ENCODE results near the gene CABCOCO1. TPM values are rescaled to one million over a fixed set of nuclear protein-coding genes. Genes with fewer than 3 reads are reported as not detected.
A peak's percentile ranks its signal among the peaks of the same experiment; 100 is the strongest.

The CABCOCO1 gene
- total and polyA plus RNA-seq, 9 of the 15 experiments (the other 6 are each of a cell fraction or from before 2014, with no cell fraction given), result 0.04 TPM; not detected in 8

DNA sequence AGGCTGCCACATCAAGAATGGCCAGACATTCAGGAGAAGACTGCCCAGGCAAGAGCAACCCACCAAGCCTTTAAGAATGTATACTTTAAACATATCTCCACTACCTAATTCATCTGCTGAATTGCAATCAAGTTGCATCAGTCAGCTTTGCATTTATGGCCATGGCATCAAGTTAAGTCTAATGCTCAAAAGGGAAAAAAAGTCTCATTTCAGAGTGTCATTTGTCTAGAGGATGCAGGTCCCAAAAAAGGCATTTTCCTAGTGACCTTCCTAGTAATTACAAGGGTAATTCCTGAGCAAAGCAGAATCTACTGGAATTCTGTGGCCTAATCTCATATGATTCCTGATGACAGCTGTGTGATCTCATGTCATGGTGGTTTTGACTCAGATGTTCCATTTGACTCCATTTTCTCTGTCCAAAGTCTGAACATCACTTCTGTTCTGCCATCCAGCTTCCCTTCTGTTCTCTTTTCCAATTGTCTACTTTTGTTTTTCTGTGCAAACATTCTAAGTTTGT is 7.3 kb upstream of the CABCOCO1 start (continued):
- no peak for TF ChIP-seq POLR2AphosphoS5 (IDR thresholded peaks at IDR 0.05; ENCODE audit: control insufficient read depth, insufficient read depth, low read depth, low read length)
- TF ChIP-seq, protein P1, sequence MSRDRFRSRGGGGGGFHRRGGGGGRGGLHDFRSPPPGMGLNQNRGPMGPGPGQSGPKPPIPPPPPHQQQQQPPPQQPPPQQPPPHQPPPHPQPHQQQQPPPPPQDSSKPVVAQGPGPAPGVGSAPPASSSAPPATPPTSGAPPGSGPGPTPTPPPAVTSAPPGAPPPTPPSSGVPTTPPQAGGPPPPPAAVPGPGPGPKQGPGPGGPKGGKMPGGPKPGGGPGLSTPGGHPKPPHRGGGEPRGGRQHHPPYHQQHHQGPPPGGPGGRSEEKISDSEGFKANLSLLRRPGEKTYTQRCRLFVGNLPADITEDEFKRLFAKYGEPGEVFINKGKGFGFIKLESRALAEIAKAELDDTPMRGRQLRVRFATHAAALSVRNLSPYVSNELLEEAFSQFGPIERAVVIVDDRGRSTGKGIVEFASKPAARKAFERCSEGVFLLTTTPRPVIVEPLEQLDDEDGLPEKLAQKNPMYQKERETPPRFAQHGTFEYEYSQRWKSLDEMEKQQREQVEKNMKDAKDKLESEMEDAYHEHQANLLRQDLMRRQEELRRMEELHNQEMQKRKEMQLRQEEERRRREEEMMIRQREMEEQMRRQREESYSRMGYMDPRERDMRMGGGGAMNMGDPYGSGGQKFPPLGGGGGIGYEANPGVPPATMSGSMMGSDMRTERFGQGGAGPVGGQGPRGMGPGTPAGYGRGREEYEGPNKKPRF (IDR thresholded peaks at IDR 0.05; ENCODE audit: low read depth, low read length), result no peak
- TF ChIP-seq SAP30 (IDR thresholded peaks at IDR 0.05; ENCODE audit: borderline replicate concordance, insufficient read depth, low read depth, low read length, poor library complexity, severe bottlenecking), result no peak
- TF ChIP-seq POLR2H (tag; IDR thresholded peaks at IDR 0.05; ENCODE audit: low read depth), result 0 out of 2 replicates have a peak, but pooled peaks have one; percentile 13
- no peak for TF ChIP-seq ZNF764 (CRISPR knock-in tag; IDR thresholded peaks at IDR 0.05; ENCODE audit: low read depth)
- TF ChIP-seq MNT (conservative IDR thresholded peaks at IDR 0.05), result no peak
- TF ChIP-seq ZNF445 (CRISPR knock-in tag; IDR thresholded peaks at IDR 0.05; ENCODE audit: low read depth), result no peak
- TF ChIP-seq ZBTB2 (IDR thresholded peaks at IDR 0.05), result no peak
- TF ChIP-seq ZZZ3 (IDR thresholded peaks at IDR 0.05), result no peak
- TF ChIP-seq MTA3 (IDR thresholded peaks at IDR 0.05; ENCODE audit: borderline replicate concordance), result no peak
- TF ChIP-seq POLR3G (IDR thresholded peaks at IDR 0.05; ENCODE audit: extremely low read depth, insufficient read length, insufficient replicate concordance), result no peak
- TF ChIP-seq, protein P2, sequence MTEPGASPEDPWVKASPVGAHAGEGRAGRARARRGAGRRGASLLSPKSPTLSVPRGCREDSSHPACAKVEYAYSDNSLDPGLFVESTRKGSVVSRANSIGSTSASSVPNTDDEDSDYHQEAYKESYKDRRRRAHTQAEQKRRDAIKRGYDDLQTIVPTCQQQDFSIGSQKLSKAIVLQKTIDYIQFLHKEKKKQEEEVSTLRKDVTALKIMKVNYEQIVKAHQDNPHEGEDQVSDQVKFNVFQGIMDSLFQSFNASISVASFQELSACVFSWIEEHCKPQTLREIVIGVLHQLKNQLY (CRISPR knock-in tag; conservative IDR thresholded peaks at IDR 0.05), result no peak
- TF ChIP-seq HNRNPLL (IDR thresholded peaks at IDR 0.05; ENCODE audit: low read depth, low read length, poor library complexity, severe bottlenecking), result no peak
- TF ChIP-seq, protein P3, sequence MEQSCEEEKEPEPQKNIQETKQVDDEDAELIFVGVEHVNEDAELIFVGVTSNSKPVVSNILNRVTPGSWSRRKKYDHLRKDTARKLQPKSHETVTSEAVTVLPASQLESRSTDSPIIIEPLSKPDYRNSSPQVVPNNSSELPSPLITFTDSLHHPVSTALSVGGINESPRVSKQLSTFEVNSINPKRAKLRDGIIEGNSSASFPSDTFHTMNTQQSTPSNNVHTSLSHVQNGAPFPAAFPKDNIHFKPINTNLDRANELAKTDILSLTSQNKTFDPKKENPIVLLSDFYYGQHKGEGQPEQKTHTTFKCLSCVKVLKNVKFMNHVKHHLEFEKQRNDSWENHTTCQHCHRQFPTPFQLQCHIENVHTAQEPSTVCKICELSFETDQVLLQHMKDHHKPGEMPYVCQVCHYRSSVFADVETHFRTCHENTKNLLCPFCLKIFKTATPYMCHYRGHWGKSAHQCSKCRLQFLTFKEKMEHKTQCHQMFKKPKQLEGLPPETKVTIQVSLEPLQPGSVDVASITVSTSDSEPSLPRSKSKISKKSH (CRISPR knock-in tag; IDR thresholded peaks at IDR 0.05), result no peak
- 0 out of 2 replicates have a peak, but pooled peaks have one; percentile 53 for TF ChIP-seq ZNF41 (CRISPR knock-in tag; conservative IDR thresholded peaks at IDR 0.05)
- TF ChIP-seq SUPT5H (IDR thresholded peaks at IDR 0.05), result no peak
- TF ChIP-seq PML (IDR thresholded peaks at IDR 0.05; ENCODE audit: low read length), result no peak
- TF ChIP-seq ZNF57 (CRISPR knock-in tag; IDR thresholded peaks at IDR 0.05), result no peak
- 0 out of 2 replicates have a peak, but pooled peaks have one; percentile 19 for TF ChIP-seq PTRF (tag; IDR thresholded peaks at IDR 0.05)
- TF ChIP-seq ZBTB7A (IDR thresholded peaks at IDR 0.05; ENCODE audit: borderline replicate concordance, control insufficient read depth, low read depth, low read length), result no peak

All from K562 (cell line).